HCEC 1CT (cell line): ENCODE data around the gene ANKRD11.
"Not testable (repeated sequence)": the region's sequence is repeated elsewhere in the genome, so short reads cannot be mapped to it uniquely, and the experiment has no call there.

ENCODE experiments used
- DNase-seq: peaks from one replicate; pipeline ENCODE4 v3.0.0-alpha.2; 2017

ANKRD11 gene

DNA sequence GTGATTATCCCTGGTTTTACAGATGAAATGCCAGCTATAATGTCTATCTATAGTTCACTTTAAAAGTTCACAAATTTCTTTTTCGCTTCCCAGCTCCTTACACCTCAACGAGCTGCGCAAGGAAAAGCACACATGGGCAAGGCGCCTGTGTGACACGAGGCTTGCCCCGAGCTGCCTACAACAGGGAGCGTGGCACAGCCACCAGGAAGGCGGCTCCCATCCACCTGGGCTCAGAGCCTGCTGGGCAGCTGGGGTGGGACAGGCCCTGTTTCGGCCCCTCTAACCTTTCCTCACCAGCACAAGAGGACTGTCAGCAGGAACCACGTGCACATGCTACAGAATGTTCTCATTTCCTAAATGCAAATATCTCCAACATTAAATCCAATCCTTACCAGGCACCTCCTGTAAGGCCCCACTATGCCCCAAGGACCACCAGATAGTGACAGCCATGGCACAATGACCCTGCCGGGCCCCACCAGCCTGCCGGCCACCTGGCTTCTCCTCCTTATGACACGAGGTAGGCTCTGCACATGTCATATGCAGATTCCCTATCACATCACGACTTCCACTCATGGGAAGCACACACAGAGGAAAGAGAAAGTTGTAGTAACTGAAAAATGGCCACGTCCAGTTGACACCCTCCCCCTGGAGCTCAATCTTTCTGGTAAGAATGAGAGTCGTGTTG lies 180.8 kb downstream of the ANKRD11 start:
- DNase-seq, result no peak

DNA sequence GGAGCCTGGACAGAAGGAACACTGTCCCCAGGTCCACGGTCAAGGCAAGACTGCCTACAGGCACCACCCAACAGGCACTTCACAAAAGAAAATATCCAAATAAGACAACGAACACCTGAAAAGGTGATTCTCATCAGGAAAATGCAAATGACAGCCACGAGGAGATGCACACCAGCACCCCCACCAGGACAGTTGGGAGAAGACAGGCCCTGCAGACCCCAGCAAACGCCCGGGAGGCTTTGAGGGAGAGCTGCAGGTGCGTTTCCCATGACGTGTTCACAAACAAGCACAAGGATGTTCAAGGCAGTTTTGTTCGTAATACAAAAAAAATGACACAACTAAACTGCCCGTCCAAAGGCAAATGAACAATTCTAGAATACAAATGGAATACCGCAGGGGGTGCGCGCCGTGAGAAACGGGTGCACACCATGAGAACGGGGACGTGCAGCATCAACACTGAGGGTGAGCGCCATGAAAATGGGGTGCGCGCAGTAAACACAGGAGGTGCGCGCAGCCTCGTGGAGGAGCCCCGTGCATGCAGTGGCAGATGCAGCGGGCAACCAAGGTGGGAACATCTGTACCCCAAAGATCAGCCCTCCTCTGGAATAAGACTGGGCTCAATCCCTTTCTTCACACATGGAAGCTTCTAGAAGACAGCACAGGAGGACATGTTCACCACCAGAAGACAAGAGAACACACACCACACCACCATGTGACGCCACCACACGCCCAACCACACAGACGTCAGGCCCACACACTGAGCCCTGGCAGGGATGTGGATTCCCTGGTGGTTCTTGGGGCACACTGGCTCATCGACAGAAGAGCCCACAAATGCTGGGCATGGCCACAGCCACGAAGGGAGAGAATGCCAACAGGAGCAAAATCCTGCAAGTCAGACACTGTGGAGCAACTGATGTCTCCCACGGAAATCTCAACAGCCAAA lies 181.7 kb downstream of the ANKRD11 start:
- DNase-seq, result no peak

DNA sequence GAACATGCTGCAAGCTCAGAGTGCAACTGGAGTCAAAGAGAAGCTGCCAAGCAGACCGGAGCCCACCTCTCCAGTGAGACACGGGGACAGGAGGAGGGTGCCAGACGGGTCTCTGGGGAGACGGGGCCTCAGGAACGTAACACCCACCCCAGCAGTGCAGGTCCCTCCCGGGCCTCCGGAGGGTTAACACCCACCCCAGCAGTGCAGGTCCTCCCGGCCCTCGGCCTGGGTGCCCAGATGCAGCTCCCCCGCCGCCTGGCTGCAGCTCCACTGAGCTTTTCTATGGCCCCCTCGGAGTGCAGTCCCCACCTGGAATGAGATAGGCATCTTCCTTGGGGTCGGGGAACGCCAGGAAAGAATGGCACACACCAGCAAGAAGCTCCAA lies 182.9 kb downstream of the ANKRD11 start:
- no peak for DNase-seq

DNA sequence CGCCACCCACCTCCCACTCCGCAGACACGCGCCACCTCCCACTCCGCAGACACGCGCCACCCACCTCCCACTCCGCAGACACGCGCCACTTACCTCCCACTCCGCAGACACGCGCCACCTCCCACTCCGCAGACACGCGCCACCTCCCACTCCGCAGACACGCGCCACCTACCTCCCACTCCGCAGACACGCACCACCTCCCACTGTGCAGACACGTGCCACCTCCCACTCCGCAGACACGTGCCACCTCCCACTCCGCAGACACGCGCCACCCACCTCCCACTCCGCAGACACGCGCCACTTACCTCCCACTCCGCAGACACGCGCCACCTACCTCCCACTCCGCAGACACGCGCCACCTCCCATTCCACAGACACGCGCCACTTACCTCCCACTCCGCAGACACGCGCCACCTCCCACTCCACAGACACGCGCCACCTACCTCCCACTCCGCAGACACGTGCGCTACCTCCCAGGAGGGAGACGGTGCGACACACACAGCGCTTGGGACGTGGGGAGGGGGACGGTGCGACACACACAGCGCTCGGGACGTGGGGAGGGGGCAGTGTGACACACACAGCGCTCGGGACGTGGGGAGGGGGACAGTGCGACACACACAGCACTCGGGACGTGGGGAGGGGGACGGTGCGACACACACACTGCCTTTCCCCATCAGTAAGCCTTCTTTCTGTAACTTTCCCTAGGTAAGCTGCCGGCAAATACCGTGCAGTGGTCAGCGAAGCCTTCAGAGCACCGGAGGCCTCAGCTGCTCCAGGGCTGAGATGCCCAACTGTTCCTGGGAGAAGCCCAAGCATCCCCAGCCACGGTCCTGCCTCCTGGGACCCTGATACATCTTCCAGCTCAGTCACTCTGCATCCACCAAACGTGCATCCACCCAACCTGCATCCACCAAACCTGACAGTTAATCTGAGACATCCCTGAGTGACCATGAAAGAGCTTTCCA lies 183.6 kb downstream of the ANKRD11 start:
- not testable (repeated sequence) for DNase-seq

DNA sequence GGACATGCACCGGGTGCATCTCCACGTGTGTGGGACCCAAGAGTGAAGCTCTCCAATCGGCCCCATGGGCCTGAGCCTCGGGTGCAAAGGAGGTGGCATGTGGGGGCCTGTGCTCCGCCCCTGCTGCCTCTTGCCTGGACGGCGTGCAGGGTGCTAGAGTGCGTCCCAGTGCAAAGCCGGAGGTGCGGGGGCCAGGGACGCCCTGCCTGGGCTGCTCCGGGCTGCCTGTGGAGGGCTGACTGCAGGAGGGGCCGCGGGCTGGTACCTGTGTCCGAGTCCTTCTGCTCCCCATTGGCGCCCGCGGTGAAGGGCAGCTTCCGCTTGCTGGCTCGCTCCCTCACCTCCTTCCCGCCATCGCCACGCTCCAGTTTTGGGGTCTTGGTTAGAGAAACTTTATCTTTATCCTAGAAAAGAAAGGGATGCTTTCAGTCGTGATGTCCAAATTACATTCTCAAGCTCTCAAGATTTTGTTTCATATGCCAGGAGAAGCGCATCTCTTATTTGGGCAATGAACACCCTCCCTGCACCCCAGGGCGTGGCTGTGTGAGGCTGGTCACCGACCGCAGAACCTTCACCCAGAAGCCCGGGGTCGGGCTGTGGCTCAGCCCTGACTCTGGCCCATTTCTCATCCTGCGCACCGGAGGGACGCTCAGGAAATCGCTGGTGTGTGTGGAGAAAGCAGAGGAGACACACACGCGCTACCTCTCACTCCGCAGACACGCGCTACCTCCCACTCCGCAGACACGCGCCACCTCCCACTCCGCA lies 185.2 kb downstream of the ANKRD11 start:
- no peak for DNase-seq

DNA sequence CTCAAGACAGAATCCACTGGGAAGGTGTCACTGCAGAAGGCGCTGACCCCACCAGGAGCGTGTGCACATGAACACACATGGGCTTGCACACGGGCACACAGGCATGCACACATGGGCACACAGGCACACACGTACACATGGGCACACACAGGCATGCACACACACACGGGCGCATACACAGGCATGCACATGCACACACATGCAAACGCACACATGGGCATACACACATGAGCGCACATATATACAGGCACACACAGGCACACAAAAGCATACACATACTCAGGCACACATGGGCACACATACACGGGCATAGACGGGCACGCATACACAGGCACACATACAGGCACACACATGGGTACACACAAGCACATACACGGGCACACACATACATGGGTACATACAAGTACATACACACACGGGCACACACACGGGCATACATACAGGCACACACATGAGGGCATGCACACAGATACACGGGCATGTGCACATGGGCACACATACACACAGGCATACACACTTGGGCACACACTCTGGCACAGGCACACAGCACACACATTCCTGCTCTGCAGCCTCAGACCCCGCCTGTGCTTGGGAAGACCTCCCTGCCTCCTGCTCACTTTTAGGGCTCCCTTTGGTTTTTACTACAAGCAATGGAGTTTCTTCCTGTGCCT lies 186.0 kb downstream of the ANKRD11 start:
- DNase-seq, result no peak

DNA sequence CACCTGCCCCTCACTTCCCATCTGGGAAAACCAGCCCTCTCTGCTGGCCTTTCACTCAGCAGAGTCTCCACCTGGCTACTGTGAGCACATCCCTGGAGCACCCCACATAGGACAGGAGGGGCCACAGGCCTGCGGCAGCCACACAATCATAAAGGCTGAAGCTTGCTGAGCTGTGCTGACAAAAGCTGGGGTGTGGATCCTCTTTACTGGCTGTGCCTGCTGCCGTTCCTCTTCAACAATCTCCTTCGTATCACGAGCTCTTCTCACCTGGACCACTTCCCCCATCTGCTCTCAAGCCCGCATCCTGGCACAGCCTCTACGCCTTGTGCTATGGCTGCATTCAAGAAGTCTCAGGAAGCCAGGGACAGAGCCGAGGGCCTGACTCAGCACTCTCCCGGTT lies 186.7 kb downstream of the ANKRD11 start:
- no peak for DNase-seq

DNA sequence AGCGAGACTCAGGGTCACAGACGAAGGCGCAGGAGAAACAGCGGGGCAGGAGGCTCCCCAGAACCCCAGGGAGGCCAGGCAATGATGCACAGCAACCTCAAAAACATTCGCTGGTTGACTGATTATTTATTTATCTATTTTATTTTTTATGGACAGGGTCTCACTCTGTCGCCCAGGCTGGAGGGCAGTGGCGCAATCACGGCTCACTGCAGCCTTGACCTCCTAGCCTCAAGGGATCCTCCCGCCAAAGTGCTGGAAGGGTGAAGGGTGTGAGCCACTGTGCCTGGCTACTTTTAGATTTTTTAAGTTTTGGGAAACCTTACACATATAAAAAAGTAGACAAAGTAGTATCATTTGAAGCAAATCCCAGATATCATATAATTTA lies 189.4 kb downstream of the ANKRD11 start:
- DNase-seq, result no peak

DNA sequence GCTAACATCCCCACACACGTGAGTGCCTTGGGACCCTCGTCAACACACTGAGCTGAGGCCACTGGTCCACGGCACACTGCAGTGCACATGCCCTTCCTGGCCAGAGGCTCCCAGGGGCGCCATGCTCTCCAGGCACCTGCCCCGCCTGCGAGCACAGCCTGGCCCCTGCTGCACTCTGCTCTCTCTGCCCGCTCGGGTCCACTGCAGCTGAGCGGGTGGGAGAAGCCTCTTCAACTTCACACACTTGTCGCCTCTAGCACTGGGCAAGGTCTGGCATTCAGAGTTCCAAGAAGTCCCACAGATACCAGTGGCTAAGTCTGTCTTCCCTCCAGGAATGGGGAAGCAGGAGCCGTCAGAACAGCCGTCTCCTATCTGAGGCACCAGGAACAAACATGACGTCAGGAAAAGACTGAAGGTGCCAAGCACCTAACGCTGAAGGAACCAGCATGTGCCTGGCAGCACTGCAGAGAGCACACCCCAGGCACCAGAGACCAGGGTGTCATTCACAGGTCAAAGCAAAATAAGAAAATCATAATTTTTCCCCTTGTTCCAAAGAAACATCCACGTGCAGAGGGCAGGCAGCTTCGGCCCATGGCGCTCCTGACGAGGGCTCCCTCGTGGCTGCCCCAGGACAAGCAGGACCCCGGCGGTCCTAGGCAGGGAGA lies 189.9 kb downstream of the ANKRD11 start:
- DNase-seq, result no peak

DNA sequence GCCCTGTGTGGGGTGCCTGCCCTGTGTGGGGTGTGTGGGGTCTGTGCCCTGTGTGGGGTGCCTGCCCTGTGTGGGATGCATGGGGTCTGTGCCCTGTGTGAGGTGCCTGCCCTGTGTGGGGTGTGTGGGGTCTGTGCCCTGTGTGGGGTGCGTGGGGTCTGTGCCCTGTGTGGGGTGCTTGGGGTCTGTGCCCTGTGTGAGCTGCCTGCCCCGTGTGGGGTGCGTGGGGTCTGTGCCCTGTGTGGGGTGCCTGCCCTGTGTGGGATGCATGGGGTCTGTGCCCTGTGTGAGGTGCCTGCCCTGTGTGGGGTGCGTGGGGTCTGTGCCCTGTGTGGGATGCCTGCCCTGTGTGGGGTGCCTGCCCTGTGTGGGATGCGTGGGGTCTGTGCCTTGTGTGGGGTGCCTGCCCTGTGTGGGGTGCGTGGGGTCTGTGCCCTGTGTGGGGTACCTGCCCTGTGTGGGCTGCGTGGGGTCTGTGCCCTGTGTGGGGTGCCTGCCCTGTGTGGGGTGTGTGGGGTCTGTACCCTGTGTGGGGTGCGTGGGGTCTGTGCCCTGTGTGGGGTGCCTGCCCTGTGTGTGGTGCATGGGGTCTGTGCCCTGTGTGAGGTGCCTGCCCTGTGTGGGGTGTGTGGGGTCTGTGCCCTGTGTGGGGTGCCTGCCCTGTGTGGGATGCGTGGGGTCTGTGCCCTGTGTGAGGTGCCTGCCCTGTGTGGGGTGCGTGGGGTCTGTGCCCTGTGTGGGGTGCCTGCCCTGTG lies 190.8 kb downstream of the ANKRD11 start:
- not testable (repeated sequence) for DNase-seq

DNA sequence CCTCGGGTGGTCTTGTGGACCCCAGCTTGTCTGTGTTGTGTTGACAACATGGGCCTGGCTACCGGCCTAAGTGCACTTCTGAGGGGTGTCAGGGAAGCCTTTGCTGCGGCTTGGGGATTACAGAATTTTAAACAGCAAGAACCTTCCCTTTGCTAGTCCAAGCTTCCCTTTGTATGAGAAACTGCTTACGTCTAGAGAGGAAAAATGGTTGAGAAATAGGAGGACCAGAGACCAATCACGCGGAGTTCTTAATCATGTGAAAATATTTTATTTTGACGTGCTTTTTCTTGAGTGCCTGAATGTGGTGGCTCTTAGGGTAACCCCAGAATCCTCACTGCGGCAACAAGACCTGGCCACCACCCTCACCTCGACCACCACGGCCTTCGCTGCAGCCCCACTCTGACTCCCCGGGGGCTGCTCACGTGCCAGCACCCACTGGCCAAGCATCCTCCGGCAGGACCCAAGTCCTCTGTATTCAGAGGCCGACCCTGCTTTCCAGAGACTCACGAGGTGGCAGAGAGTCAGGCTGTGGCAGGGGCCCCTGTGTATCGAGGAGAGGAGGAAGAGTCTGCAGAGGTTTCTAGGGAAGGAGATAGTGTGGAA lies 191.6 kb downstream of the ANKRD11 start:
- DNase-seq, result no peak

DNA sequence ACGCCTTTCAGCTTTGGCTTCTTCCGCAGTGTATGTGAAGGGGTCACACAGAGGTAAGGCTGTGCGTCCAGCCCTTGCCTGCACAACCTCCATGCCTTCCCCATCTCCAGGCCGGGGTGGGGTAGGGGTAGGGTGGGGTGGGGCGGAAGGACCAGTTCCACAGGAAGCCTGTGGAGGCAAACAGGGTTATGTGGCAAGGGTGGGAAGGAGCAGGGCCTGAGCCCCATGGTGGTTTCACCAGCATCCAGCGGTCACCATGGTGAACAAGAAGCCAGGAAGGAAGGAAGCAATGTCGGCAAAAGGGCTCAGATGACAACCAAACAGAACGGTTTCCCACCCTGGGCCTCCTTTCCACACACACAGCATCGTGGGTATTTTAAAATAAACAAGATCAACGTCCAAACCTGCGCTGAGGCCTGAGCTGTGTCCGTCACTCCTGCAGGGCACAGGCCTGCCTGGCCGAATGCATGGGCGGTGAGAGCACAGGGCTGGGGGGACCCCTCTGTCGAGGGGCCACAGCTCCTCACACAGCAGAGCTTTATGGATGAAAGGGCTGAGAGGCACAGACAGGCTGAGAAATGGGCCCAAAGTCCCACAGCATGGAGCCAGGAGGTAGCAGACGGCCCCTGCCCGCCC lies 192.3 kb downstream of the ANKRD11 start:
- no peak for DNase-seq

DNA sequence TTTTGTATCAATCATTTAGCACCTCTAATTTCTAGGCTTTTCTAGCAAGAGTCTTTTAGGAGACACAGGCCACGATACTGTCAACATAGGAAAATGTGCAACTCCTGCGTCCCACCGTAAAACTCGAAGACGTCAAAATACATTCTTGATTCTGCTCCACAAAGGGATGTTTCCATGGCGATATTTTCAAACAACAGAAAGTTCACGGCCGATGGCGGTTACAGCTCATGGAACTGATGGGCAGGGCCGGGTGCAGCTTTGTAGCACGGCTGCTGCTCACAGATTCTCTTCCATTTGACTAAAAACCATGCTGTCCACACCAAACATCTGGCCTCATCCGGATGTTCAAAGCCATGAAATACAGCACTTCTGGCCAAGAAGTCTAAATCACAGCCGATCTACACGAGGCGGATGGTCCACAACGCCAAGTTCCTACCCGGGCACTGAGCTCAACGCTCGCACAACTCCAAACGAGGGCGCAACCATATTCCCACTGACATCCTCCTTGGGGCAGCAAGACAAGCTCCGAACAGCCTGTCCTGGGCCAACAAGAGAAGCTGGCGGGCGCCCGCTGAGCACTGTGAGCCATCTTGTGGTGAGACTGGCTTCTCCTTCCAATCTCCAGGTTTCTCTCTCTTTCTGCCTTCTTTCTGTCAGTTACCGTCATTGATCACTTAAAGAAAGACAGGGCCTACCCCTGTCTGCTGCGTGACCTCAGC lies 193.0 kb downstream of the ANKRD11 start:
- no peak for DNase-seq

DNA sequence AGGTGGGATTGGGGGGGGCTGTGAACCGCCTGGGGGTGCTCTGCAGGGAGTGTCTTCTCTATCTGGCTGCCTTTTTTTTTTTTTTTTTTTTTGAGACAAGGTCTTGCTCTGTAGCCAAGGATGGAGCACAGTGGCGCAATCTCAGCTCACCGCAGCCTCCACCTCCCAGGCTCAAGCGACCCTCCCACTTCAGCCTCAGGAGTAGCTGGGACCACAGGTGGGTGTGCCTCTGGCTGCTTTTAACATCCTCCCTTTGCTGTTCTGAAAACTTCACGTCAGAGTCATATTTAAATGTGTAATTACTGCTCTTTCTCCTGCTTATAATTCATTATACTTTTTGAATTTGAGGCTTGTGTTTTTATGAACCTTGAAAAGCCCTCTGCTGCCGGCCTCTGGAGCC lies 194.4 kb downstream of the ANKRD11 start:
- no peak for DNase-seq

DNA sequence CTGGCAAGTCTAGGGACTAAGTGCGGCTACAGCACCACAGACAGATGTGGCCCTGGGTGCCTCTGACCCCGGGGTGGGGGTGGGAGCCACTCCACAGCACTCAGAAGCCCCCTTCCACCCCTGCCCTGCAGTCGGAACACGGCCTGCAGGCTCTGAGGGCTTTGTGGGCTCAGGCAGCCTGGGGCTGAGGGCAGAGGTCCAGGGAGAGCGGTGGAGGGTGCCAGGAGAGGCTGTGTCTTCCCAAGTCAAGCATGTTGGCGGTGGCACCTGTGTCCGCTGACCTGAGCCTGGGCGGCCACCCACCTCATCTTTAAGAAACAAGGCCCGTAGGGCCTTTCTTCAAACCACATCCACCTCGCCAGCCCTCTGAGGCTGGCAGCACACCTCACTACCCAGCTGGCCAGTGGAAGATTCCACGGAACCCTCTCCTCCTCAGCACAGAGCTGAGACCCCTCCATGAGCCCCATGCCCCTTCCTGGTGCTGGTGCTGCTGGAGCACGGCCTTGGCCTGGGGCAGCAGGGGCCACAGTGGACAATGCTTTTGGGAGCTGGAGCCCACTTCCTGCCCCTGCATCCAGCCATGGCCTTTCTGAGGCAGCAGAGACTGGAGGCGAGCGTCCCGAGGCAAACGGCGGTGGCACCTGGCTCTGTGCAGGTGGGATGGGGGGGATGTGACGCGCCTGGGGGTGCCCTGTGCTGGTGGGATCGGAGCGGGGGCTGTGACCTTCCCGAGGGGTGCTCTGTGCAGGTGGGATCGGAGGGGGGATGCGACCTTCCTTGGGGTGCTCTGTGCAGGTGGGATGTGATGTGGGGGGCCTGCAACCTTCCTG lies 195.1 kb downstream of the ANKRD11 start:
- DNase-seq, result no peak

DNA sequence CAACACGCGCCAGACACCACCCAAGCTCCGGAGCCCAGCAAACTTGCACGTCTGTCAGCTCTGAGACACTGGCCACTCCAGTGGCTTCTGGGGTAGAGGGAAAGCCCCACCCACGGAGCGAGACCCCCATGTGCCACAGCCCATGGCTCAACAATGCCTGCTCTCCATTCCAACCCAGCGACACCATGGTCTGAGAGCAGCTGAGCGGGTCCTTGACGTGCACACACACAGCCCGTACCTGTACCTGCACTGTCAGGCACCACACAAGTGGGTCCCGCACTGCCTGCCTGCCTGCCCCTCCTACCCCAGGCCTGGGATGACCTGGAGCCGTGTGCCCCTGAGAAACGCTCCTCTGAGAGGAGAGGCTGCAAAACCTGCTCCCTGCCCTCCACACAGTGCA lies 195.9 kb downstream of the ANKRD11 start:
- DNase-seq, result no peak

DNA sequence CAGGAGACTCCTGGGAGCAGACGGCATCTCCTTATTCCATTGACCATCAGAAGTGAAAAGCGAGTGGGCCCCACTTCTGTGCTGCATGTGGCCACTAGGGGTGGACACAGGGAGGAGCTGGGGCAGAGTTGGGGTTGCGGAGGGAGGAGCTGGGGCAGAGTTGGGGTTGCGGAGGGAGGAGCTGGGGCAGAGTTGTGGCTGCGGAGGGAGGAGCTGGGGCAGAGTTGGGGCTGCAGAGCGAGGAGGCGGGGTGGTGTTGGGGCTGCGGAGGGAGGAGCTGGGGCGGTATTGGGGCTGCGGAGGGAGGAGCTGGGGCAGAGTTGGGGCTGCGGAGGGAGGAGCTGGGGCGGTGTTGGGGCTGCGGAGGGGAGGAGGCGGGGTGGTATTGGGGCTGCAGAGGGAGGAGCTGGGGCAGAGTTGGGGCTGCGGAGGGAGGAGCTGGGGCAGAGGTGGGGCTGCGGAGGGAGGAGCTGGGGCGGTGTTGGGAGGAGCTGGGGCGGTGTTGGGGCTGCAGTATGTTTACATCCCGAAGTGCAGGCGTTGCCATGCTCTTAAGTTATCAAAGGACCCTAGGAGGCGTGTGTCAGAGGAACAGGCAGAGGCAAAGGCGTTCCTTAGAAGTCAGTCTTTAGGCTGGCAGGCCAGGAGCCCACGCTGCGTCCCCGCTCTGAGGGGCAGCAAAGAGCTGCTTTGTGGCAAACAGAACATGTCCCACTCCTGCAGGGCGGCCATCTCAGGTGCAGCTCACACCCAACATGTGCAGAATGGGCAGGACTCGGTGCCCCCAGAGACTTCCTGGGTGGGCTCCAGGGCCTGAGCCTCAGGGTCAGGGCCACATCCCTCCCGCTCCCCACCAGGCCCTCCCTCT lies 196.9 kb downstream of the ANKRD11 start:
- DNase-seq, result no peak
